ENCODE data around the gene NCOA1. TPM values are rescaled to one million over a fixed set of nuclear protein-coding genes. Genes with fewer than 3 reads are reported as not detected.

The NCOA1 gene
- polyA plus RNA-seq, 4 donors, result 38.7 to 49.8 (median 47.1) TPM

- DNase-seq (ENCODE audit: low read depth in 4 of 4, low spot score in 2 of 4), result no peak
Measured at GRCh38 chr2:24501813-24502212, 10.8 kb downstream of the NCOA1 start.

DNA sequence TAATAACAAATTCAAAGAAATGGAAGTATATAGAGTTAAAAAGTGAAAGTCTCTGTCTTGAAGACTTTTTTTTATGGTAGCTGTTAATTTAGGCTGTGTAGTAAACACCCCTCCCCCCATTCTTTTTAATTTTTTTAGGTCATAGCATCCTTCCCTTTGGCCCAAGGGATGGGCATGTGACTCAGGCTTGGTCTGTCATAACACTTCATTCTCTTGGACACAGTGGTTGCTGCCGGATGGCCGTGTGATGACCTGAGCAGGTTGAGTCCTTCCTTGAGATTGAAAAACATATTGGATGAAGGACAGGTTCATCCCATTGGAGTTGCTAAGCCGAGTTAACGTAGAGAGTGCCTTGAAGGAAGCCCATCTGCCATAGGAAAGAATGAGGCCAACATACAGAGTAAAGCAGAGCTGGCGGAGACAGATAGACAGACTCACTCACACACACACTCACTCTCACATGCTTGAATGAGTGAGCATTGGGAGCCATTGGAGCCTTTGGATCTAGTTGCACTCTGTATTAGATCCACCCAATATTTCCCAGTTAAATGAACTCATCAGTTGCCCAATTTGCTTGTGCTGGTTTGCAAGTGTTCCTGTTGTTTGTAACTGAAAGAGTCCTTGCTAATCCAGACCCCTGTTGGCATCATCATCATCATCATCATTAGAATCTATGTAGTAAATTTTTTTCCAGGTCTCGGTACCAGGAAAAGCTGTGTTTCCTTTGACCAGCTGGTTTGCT, 14.7 kb downstream of the NCOA1 start:
- no peak for DNase-seq (ENCODE audit: low read depth in 4 of 4, low spot score in 2 of 4)

DNA sequence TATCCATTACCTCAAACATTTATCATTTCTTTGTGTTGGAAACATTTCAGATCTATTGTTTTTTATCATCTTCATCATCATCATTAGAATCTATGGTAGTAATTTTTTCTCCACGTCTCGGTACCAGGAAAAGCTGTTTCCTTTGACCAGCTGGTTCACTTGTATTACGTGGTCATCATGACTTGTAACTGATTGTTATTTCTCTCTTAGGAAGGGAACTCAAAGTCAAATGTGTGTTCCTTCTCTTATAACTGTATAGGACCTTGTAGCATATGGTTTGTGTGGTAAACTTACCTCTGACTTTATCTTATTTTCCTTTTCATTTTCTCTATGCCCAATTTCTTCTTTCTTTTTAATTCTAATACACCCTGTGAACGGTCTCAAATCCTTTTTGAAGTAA, 16.5 kb downstream of the NCOA1 start:
- no peak for DNase-seq (ENCODE audit: low read depth in 4 of 4, low spot score in 2 of 4)

GRCh38 chr2:24508878-24509277, 17.8 kb downstream of the NCOA1 start:
- no peak for DNase-seq (ENCODE audit: low read depth in 4 of 4, low spot score in 2 of 4)

DNA sequence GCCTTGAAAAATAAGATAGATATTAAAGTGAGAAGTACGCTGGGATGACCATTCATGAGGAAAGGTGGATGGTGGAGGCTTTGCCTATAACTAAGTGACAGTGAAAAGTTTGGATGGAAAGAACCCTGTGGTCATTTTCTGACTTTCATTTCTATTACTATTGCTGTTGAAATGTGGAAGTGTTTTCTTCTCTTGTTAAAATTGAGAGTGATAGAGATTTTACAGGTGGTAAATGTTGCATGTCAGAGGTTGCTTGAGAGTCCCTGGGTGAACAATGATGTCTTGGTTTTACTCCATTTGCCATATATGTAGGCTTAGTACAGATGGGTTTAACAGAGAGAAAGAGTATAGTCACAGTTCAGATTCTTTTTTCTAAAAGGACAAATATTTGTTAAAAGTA, 18.4 kb downstream of the NCOA1 start:
- DNase-seq (ENCODE audit: low read depth in 4 of 4, low spot score in 2 of 4), result no peak

GRCh38 chr2:24509840-24510239, 18.8 kb downstream of the NCOA1 start:
- no peak for DNase-seq (ENCODE audit: low read depth in 4 of 4, low spot score in 2 of 4)

- DNase-seq (ENCODE audit: low read depth in 4 of 4, low spot score in 2 of 4), result no peak
Measured at GRCh38 chr2:24510771-24511170, 19.7 kb downstream of the NCOA1 start.

DNA sequence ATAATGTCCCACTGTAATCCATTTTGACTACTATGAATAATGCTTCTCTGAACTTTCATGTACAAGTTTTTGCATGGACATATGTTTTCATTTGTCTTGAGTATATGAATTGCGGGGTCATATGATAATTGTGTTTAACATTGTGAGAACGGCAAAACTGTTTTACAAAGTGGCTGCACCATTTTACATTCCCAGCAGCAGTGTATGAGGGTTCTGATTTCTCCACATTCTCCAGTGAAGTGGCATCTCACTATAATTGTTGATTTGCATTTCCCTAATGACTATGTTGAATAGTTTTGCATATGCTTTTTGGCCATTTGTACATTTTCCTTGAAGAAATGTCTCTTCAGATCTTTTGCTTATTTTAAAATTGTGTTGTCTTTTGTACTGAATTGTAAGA, 20.1 kb downstream of the NCOA1 start:
- no peak for DNase-seq (ENCODE audit: low read depth in 4 of 4, low spot score in 2 of 4)

DNA sequence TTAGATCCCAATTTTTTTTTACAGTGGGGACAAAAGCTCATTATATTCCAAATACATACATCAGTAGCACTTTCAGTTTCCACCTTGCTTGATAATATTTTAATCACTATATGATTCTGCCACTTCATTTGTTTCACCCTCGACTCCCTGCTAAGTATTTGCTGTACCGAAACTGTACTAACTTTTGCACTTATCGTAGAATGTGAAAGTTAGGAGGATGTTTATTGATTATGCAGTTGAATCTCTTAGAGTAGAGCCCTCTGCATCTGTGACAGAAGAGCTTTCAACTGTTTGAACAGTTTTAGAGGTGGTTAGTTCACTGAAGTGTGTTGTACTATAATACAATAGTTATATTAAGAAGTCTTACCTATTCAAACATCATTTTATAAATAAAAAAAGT, 20.8 kb downstream of the NCOA1 start:
- no peak for DNase-seq (ENCODE audit: low read depth in 4 of 4, low spot score in 2 of 4)

DNA sequence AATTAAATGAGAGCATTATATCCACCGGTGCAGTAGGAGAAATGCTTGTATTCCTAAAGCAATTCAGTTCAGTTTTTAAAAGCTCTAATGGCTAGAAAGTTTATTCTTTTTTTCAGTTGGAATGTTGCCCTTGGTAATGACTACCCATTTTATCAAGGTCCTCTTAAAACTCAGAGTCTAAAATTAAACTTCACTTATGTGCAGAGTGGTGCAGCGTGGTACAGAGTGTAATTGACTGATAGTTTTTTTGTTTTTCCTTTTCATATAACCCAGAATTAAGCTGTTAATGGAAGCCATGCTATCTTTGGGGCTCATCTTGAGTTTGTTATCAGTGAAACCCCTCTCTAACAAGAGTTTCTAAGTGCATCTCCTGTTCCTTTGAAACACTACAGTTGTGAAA, 21.4 kb downstream of the NCOA1 start:
- no peak for DNase-seq (ENCODE audit: low read depth in 4 of 4, low spot score in 2 of 4)

- DNase-seq (ENCODE audit: low read depth in 4 of 4, low spot score in 2 of 4), result no peak
Measured at GRCh38 chr2:24512831-24513230, 21.8 kb downstream of the NCOA1 start.

DNA sequence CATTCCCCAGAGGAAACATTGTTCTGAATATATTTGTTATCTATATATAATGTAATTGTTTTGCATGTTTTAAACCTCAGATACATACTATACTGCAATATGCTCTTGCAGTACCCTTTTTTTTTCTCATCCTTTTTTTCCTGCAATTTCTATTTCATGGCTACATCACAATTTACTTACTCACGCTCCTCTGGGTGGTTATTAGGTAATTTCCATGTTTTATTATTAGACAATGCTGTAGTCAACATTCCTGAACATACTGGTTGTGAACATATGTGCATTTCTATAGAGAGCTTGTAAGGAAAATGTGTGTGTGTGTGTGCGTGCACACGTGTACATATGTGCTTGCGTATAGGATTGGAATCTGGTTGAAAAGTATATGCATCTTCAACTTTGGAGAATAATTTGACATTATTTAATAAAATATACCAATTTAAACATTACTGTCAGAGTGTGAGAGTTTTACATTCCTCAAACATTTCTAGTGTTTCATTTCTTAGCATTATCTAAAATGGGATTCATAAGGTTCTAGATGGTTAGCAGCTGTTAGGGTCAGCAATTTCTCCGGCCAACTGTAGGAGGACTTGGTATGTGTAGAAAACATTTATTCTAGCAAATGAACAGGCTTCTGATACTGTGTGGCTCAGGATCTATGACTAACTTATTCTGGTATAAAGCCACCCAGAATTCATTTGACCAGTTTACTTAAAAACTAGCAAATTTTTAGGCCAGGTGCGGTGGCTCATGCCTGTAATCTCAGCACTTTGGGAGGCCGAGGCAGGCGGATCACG, 22.4 kb downstream of the NCOA1 start:
- no peak for DNase-seq (ENCODE audit: low read depth in 4 of 4, low spot score in 2 of 4)

DNA sequence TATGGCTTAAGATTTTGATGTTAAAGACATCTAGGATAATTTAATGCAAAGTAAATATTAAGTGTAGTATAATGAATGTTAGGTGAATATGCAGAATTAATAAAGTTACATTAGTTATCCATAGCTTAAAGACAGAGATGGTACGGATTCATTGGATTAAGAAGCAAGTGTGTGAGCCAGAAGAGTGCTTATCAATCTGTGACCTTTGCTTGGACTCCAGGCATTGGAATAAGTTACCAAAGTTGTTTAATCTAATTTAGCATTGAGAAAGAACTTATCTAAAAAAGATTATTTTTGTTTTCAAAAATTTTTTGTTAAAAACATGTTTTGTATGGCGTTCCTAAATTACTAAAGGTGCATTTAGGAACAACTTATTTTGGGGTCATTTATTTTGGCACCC, 23.8 kb downstream of the NCOA1 start:
- DNase-seq (ENCODE audit: low read depth in 4 of 4, low spot score in 2 of 4), result no peak

DNA sequence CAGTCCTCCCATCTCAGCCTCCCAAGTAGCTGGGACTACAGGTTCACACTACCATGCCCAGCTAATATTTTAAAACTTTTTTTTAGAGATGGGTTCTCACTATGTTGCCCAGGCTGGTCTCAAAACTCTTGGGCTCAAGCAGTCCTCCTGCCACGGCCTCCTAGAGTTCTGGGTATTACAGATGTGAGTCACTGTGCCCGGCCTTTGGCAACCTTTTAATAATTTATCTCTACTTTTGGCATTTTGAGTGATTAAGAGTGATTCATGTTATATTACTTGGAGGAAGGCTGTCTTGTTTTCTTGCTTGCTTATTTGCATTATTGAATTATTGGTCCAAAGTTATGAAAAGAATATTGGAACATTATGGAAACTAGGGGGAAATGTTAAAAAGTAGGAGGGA, 24.3 kb downstream of the NCOA1 start:
- no peak for DNase-seq (ENCODE audit: low read depth in 4 of 4, low spot score in 2 of 4)

GRCh38 chr2:24515831-24516230, 24.8 kb downstream of the NCOA1 start:
- no peak for DNase-seq (ENCODE audit: low read depth in 4 of 4, low spot score in 2 of 4)

- no peak for DNase-seq (ENCODE audit: low read depth in 4 of 4, low spot score in 2 of 4)
Measured at GRCh38 chr2:24517247-24517646, 26.2 kb downstream of the NCOA1 start.

DNA sequence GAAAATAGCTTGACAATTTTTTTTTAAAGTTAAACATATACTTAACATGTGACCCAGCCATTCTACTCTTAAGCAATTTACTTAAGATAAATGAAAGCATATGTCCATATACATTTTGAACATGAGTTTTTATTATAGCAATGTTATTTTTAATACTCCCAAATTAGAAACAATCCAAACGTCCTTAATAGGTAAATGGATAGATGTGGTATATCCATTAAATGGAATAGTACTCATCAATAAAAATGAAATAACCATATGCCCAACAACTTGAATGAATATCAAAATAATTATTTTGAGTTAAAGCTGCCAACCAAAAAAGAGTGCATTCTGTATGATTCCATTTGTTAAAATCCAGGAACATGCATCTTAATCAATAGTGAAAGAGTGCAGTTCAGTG, 29.1 kb downstream of the NCOA1 start:
- DNase-seq (ENCODE audit: low read depth in 4 of 4, low spot score in 2 of 4), result no peak

GRCh38 chr2:24521162-24521857, 30.3 kb downstream of the NCOA1 start:
- no peak for DNase-seq (ENCODE audit: low read depth in 4 of 4, low spot score in 2 of 4)

DNA sequence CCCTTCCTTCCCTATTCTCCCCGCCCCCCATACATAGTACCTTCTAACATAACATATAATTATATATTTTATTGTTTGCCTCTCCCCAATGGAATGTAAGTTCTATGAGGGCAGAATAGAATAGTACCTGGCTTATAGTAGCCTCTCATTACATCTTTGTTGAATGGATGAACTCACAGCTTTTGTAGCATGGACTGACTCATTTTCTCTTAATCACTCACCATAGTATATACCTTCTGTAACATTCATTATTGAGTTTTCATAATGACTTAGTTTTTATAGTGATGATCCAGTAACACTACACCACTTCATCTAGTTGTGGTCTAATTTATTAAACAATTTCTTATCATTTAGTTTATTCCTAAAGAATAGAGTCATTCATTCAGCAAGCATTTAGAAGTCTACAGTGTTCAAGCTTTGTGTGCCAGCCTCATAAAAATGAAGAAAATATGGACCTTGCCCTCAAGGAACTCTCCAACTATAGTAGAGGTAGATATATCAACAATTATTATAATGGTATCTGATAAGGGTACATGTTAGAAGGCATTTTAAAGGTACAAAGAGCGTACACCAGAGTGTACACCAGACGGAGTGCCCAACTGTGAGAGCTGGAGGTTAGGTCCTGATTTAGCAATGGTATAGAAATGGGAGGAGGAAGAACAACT, 31.1 kb downstream of the NCOA1 start:
- DNase-seq (ENCODE audit: low read depth in 4 of 4, low spot score in 2 of 4), result no peak

DNA sequence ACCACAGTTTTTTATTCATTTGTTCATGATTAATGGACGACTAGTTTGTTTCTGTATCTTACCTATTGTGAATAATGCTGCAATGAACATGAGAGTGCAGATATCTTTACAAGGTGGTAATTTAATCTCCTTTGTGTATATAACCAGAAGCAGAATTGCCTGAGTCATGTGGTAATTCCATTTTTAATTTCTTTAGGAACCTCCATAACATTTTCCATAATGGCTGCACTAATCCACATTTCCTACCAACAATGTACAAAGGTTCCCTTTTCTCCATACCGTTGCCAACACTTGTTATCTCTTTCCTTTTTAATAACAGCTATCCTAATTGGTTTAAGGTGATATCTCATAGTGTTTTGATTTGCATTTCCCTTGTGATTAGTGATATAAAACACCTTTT, 36.5 kb downstream of the NCOA1 start:
- DNase-seq (ENCODE audit: low read depth in 4 of 4, low spot score in 2 of 4), result no peak

GRCh38 chr2:24530796-24531195, 39.7 kb downstream of the NCOA1 start:
- no peak for DNase-seq (ENCODE audit: low read depth in 4 of 4, low spot score in 2 of 4)

Data from left renal cortex interstitium (tissue), 4 donors.